ENCODE data around the gene ASPDH. TPM values are rescaled to one million over a fixed set of nuclear protein-coding genes. Genes with fewer than 3 reads are reported as not detected.

Gene ASPDH
- total and polyA plus RNA-seq, 2 donors from 2014 or later: 115 TPM; not detected in 1

DNA sequence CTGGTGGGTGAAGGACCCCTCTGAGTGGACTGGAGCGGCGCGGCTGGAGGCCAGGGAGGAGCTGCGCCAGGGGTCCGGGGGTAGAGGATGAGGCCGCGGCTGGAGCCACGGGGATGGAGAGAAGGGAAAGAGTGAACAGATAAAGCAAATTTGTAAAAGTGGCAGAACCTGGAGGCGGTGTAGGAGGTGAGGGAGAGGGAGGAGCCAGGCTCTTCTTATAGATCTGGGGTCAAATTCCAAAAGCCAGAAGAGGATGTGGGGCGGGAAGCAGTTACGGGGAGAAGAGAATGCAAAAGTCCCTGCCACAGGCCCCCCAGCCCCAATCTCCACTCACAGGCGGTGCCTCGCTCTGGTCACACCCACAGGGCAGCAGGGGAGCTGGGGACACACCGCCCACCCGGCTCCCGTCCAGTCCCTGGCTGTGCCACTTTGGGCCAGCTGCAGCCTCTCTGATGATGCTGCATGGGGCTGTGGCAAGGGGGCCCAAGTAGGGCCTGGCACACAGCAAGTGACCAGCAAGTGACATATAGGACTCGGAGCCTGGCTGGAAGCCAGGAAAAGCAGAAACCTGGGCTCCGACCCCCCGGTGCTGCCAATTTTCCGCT lies 43.4 kb upstream of the ASPDH start:
- Histone ChIP-seq H3K9me3 (ENCODE audit: control insufficient read depth in 2 of 3, insufficient read depth in 1 of 3, low read length in 3 of 3) (no peaks in the 10 kb centered on the region), H3K4me1 (ENCODE audit: control insufficient read depth in 2 of 3, insufficient read depth in 2 of 3, low read depth in 1 of 3, low read length in 3 of 3) (peaks cover 0 to 4% (median 0%) of the 10 kb centered on the region in 3 donors), H3K9ac (ENCODE audit: low read length in 3 of 3) (no peak overlapping the region), H3K27me3 (ENCODE audit: control insufficient read depth, insufficient read depth, low read length) (no peaks in the 10 kb centered on the region), H3K4me3 (ENCODE audit: low read length in 3 of 3) (no peak overlapping the region), H3K27ac (ENCODE audit: low read depth in 2 of 2, low read length in 2 of 2) (no peak overlapping the region), H3K36me3 (ENCODE audit: control insufficient read depth in 2 of 3, insufficient read depth in 3 of 3, low read length in 3 of 3) (no peaks in the 10 kb centered on the region)
- DNase-seq (peak in 3 of 5 donors; percentile 39 to 66 (median 49)), FAIRE-seq (no peak)
- TF ChIP-seq, protein P1, sequence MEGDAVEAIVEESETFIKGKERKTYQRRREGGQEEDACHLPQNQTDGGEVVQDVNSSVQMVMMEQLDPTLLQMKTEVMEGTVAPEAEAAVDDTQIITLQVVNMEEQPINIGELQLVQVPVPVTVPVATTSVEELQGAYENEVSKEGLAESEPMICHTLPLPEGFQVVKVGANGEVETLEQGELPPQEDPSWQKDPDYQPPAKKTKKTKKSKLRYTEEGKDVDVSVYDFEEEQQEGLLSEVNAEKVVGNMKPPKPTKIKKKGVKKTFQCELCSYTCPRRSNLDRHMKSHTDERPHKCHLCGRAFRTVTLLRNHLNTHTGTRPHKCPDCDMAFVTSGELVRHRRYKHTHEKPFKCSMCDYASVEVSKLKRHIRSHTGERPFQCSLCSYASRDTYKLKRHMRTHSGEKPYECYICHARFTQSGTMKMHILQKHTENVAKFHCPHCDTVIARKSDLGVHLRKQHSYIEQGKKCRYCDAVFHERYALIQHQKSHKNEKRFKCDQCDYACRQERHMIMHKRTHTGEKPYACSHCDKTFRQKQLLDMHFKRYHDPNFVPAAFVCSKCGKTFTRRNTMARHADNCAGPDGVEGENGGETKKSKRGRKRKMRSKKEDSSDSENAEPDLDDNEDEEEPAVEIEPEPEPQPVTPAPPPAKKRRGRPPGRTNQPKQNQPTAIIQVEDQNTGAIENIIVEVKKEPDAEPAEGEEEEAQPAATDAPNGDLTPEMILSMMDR (IDR thresholded peaks at IDR 0.05; ENCODE audit: borderline replicate concordance, extremely low read depth, insufficient read depth): no peak
- intact Hi-C loops (cut with DNase I): no loop called here

DNA sequence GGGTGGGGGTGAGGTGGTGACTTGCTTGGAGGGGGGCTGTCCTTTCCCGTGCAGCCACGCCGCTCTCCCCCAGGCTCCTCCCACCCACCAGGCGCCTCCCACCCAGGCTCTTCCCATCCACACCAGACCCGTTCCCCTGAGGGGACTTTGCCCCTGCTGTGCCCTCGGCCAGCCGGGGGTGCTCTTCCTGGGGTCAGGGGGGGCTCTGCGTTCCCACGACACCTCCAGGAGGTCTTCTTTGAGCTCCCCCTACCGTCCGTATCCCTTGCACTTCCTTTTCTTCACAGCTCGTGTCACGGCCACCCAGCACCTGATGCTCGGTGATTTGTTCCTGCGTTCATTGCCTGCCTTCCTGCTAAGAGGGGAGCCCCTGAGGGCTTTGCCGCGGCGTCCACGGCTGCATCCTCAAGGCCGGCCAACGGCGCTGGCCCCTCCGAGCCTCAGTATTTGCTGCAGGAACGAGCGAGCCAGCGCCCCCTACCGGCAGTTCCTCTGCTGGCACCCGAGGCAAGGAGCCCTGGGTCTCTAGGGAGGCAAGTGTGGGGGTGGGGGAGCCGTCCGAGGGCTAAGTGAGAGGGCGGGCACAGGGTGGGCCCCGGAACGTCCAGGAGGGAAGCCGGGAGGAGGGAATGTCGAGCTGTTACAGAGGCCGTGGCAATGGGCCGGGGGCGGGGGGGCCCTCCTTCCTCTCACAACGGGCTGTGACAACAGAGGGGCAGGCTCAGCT lies 42.7 kb upstream of the ASPDH start:
- H3K9ac ChIP-seq (ENCODE audit: low read length in 3 of 3): no peak overlapping the region
- H3K27ac ChIP-seq (ENCODE audit: low read depth in 2 of 2, low read length in 2 of 2): no peak overlapping the region
- intact Hi-C loops (cut with DNase I): no loop called here
- H3K4me3 ChIP-seq (ENCODE audit: low read length in 3 of 3): peak overlapping the region; percentile 14 to 48 (median 48)
- H3K27me3 ChIP-seq (ENCODE audit: control insufficient read depth, insufficient read depth, low read length): no peaks in the 10 kb centered on the region
- FAIRE-seq (no peak), DNase-seq (peak; percentile 86 to 96 (median 95))
- TF ChIP-seq, protein P1 (IDR thresholded peaks at IDR 0.05; ENCODE audit: borderline replicate concordance, extremely low read depth, insufficient read depth): peak; percentile 61
- H3K4me1 ChIP-seq (ENCODE audit: control insufficient read depth in 2 of 3, insufficient read depth in 2 of 3, low read depth in 1 of 3, low read length in 3 of 3): peaks cover 0 to 4% (median 0%) of the 10 kb centered on the region in 3 donors
- no peaks in the 10 kb centered on the region for H3K36me3 ChIP-seq (ENCODE audit: control insufficient read depth in 2 of 3, insufficient read depth in 3 of 3, low read length in 3 of 3)
- H3K9me3 ChIP-seq (ENCODE audit: control insufficient read depth in 2 of 3, insufficient read depth in 1 of 3, low read length in 3 of 3): no peaks in the 10 kb centered on the region

DNA sequence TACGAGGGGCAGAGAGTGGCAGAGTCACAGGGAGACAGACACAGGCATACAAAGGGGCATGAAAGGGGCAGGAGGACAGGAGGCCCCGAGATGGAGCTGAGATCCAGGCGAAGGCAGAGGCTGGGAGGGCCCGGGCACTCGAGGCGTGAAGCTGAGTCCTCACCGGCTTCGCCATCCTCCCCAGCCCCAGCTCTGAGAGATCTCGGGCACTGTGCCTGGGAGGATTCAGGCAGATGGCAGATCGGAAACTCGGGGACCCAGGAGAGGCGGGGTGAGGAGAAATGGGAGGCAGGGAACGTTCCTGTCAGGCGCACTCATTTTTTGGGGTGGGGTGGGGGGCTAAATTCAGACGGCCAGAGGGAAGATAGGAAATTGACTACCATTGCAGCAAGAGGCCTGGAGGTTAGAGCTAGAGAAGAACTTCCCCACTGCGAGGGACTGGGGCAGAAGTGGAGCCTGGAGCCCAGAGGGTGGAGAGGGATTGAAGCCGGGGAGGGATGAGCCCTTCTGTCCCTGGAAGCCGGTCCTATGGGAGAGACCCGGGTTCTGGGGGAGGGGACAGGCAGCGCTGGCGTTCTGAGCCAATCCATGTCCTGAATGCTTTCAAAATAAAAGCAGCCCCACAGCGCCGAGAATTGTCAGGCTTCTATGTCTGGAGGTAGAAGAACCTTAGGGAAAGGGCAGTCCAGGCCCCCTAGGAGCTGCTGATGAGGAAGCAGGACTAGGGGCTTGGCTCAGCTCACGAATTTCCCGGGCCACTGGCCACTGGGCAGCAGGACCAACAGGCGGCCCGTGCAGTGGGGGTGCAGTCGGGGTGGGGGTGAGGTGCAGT lies 42.0 kb upstream of the ASPDH start:
- Histone ChIP-seq H3K9ac (ENCODE audit: low read length in 3 of 3) (no peak overlapping the region), H3K9me3 (ENCODE audit: control insufficient read depth in 2 of 3, insufficient read depth in 1 of 3, low read length in 3 of 3) (no peaks in the 10 kb centered on the region), H3K27me3 (ENCODE audit: control insufficient read depth, insufficient read depth, low read length) (no peaks in the 10 kb centered on the region), H3K27ac (ENCODE audit: low read depth in 2 of 2, low read length in 2 of 2) (no peak overlapping the region), H3K4me1 (ENCODE audit: control insufficient read depth in 2 of 3, insufficient read depth in 2 of 3, low read depth in 1 of 3, low read length in 3 of 3) (peaks cover 0 to 4% (median 0%) of the 10 kb centered on the region in 3 donors), H3K4me3 (ENCODE audit: low read length in 3 of 3) (no peak overlapping the region), H3K36me3 (ENCODE audit: control insufficient read depth in 2 of 3, insufficient read depth in 3 of 3, low read length in 3 of 3) (no peaks in the 10 kb centered on the region)
- intact Hi-C loops (cut with DNase I): no loop called here
- FAIRE-seq: no peak
- peak in 2 of 5 donors; percentile 25 to 48 for DNase-seq
- TF ChIP-seq, protein P1 (IDR thresholded peaks at IDR 0.05; ENCODE audit: borderline replicate concordance, extremely low read depth, insufficient read depth): no peak

All from kidney (tissue), 14 donors.